Transverse colon (tissue), 4 donors: ENCODE results near the gene SLX4.

Experiments used
- POLR2AphosphoS5 ChIP-seq, 3 donors: sonication (generic); formaldehyde crosslinking; IDR thresholded peaks; one replicate each; pipeline ENCODE4 v1.6.1; 2016; ENCODE audit warnings: antibody characterized with exemption in 3 of 3
- TF ChIP-seq, protein P1 (sequence below), 5 experiments: fragments of 200-600 bp in 3 of 5; fragments of 450-650 bp in 2 of 5; sonication (generic) in 3 of 5; IDR thresholded peaks; 1 replicate in 2 of 5; 2 replicates in 3 of 5; pipeline ENCODE4 v1.5.1; 2016 to 2017; ENCODE audit warnings: antibody characterized with exemption in 5 of 5, inconsistent platforms in 3 of 5, mild to moderate bottlenecking in 2 of 5, moderate library complexity in 1 of 5

DNA sequence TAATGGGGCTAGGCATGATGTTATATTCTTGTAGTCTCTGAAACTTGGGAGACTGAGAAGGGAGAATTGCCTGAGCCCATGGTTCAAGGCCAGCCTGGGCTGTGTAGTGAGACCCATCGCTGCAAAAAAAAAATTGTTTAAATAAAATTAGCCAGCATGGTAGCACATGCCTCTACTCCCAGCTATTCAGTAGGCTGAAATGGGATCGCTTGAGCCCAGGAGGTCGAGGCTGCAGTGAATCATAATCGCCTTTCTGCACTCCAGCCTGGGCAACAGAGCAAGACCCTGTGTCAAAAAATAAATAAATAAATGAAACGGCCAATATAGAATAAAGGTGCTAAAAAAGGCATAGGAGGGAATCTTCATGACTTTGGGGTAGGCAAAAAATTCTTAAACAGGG is 13.9 kb upstream of the SLX4 start:
- TF ChIP-seq, protein P1, sequence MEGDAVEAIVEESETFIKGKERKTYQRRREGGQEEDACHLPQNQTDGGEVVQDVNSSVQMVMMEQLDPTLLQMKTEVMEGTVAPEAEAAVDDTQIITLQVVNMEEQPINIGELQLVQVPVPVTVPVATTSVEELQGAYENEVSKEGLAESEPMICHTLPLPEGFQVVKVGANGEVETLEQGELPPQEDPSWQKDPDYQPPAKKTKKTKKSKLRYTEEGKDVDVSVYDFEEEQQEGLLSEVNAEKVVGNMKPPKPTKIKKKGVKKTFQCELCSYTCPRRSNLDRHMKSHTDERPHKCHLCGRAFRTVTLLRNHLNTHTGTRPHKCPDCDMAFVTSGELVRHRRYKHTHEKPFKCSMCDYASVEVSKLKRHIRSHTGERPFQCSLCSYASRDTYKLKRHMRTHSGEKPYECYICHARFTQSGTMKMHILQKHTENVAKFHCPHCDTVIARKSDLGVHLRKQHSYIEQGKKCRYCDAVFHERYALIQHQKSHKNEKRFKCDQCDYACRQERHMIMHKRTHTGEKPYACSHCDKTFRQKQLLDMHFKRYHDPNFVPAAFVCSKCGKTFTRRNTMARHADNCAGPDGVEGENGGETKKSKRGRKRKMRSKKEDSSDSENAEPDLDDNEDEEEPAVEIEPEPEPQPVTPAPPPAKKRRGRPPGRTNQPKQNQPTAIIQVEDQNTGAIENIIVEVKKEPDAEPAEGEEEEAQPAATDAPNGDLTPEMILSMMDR (IDR thresholded peaks at IDR 0.05), result no peak
- no peak for TF ChIP-seq POLR2AphosphoS5 (IDR thresholded peaks at IDR 0.05)
